ENCODE measurements around the gene ZNF622. TPM values are rescaled to one million over a fixed set of nuclear protein-coding genes. Genes with fewer than 3 reads are reported as not detected.

Gene ZNF622
- total RNA-seq, 1 donor from 2014 or later, result 56.7 TPM

- no peak for DNase-seq (ENCODE audit: missing footprints)
- ATAC-seq, result no peak
- intact Hi-C loops (cut with DNase I), result no loop called here
Measured at GRCh38 chr5:16406630-16407029, 59.0 kb downstream of the ZNF622 start.

GRCh38 chr5:16406023-16406422, 59.6 kb downstream of the ZNF622 start:
- DNase-seq (ENCODE audit: missing footprints) (no peak), ATAC-seq (no peak)
- intact Hi-C loops (cut with DNase I), result no loop called here

Other genes starting within 250 kb of the ZNF622 start
- gene RETREG1, start 151.2 kb upstream of the ZNF622 start, total RNA-seq, result 197 TPM

All from Right ventricle myocardium inferior (tissue), 1 donor.